Colon (tissue), 2 donors: Measurements from ENCODE around the gene METTL22.
"Not testable (repeated sequence)": the region's sequence is repeated elsewhere in the genome, so short reads cannot be mapped to it uniquely, and the experiment has no call there.

Experiments used
- FAIRE-seq: peaks from 2 replicates; lab custom pipeline; 2012; peaks lifted over from hg19 to GRCh38; lab: Jason Lieb, UNC
- donor health status: control.
- donor health status: control.

The METTL22 gene

DNA sequence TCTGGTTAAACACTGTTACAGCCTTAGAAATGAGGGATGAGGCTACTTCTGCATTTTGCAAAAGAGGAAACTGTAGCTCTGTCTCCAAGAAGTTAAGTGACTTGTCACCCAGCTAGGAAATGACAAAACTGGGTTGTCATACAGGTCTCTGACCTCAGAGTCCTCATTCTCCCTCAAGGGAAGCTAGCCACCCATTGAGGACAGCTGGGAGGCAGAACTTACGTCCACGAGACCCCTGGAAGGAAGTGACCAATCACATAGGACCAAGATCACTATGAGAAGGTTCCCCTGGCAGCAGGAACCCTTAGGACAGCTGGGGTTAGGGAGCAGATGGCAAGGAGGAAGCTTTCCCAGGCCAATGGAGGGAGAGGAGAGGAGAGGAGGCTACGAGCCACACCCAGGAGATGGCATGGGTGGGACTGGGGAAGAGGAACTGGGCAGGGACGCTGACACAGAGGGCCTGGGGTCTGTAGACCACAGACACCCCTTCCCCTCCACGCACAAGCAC is 11.2 kb downstream of the METTL22 start:
- FAIRE-seq, result no peak

DNA sequence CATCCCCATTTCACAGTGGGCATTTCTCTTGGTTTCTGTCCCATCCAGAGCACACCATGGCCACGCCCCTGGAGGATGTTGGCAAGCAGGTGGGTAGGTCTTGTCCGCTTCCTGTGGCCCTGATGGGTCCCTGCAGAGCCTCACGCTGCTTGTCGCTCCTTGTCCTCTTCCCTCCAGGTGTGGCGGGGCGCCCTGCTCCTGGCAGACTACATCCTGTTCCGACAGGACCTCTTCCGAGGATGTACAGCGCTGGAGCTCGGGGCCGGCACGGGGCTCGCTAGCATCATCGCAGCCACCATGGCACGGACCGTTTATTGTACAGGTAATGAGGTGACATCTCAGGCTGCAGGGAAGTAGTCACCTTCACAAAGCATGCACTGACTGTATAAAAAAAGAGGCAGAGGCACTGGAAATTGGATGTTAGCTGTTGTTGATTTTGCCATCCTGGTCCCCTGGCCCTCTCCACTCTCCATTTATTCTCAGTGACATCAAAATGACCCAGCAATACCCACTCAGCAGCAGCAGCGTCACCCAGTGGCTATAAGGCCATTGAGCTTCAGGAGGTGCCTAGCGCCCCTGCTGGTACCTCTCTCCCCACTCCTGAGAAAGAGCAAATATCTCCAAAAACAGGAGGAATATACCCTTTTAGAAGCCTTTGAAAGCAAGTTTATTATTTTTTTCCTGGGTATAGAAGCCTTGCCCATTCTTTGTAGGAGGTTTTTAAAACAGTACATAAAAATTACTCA is 13.7 kb downstream of the METTL22 start:
- FAIRE-seq, result no peak

DNA sequence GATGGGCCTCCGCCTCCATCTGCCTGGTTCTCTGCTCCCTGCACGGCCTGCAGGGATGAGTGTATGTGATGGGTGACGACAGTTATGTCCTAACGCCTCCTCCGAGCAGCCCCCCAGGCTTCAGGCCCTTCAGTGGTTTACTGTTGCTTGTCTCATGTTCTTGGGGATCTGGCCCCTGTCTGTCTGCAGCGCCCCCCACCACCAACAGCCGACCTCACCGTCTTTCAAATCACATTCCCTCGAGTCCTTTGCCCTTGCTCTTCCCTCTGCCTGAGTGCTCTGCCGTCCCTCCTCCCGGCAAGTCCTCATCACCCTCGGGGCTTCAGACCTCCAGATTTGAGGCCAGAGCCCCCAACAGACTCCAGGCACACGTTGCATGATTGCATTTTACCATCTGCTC is 18.2 kb downstream of the METTL22 start:
- FAIRE-seq, result no peak

DNA sequence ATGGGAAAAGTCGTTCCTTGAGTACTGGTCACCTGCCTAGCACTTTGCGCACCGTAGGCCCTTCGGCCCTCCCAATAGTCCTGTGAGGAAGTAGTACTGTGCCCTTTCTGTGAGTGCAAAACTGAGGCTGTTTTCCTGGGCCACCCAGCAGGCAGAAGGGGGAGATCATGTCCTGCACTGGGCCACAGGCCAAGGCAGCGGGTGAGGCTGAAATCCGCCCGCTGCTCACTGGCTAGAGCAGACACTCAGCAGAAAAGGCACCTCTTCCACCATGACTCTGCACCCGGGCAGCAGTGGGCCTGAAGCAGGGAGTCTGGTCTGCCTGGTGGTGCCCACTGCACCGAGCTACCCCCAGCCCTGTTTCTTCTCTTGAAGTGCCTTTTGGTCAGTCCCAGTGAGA is 20.2 kb downstream of the METTL22 start:
- no peak for FAIRE-seq

DNA sequence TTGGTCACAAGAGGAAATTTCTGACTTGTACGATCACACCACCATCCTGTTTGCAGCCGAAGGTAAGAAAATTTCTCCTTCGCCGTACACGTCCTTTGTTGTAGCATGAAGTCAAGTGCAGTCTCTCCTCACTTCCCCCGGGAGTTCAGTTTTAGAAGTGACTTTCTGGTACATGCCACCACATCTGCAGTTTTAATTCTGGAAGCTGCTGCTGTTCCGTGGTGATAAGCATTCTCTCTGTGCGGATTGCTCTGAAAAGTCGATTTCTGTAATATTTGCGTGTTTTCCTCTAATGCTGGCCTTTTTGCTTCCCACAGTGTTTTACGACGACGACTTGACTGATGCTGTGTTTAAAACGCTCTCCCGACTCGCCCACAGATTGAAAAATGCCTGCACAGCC is 20.6 kb downstream of the METTL22 start:
- no peak for FAIRE-seq

DNA sequence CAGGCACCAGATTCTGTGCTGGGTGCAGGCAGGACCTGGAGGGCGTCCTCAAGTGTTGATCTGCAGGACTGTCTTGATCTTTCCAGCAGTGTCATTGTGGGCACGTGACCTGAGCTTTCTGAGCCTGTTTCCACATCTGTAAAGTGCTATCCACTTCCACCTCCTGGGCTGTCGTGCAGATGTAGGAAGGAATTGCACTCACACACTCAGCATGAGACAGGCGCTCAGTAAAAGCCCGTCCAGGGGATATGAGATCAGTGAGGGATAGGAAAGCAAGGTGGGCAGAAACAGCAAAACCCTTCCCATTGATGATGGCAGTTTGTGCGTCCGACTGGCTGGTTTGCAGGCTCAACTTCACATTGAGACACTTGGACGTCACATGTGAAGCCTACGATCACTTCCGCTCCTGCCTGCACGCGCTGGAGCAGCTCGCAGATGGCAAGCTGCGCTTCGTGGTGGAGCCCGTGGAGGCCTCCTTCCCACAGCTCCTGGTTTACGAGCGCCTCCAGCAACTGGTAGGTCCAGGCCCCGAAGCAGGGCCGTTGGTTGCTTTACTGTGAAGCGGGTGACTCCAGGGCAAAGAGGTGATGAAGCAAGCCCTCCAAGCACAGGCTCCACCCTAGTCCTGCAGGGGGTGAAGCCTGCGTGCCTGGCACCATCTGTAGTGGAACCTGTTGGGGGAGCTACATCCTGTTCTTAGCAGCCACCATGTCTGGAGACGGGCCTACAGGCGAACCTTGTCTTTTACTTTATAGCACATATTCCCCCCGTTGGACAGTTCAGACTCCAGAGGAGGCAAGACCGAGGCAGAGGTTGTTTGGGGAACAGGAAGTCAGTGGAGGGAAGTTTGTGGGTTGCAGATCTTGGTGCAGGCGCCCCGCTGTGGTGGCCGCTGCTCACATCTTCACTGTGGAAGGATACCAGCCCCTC is 23.0 kb downstream of the METTL22 start:
- FAIRE-seq, result no peak

DNA sequence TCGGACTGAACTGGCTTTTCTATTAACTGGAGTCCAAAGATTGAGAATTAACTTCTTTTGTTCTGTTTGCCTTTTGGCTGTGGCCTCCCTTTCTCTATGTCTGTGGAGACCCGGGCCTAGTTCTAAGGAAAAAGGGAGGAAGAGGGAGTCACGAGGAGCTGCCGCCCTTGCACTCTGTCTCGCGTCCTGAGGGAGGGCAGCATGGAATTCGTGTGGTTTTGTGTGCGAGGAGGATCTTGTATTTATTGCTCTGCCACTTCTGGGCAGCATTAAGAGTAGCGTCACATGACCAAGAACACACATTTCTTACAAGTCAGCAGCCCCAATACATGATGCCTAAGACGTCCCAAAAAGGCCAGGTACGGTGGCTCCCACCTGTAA is 23.6 kb downstream of the METTL22 start:
- FAIRE-seq, result no peak

DNA sequence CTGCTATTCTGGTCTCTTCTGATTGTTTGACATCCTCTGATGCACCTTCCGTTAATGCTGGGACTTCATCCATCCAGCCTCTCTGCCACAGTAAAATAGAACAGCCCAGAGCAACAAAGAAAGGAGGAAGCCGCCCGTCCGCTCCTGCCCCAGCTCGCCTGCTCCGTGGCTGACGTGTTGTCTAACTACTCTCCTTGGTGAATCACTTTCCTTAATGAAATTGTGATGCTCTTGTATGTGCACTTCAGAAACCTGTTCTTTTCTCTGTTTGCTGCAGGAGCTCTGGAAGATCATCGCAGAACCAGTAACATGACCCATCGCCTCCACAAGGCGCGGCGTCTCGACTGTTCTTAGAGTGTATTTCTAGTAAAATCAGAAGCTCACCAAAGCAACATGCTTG is 24.3 kb downstream of the METTL22 start:
- FAIRE-seq, result no peak

DNA sequence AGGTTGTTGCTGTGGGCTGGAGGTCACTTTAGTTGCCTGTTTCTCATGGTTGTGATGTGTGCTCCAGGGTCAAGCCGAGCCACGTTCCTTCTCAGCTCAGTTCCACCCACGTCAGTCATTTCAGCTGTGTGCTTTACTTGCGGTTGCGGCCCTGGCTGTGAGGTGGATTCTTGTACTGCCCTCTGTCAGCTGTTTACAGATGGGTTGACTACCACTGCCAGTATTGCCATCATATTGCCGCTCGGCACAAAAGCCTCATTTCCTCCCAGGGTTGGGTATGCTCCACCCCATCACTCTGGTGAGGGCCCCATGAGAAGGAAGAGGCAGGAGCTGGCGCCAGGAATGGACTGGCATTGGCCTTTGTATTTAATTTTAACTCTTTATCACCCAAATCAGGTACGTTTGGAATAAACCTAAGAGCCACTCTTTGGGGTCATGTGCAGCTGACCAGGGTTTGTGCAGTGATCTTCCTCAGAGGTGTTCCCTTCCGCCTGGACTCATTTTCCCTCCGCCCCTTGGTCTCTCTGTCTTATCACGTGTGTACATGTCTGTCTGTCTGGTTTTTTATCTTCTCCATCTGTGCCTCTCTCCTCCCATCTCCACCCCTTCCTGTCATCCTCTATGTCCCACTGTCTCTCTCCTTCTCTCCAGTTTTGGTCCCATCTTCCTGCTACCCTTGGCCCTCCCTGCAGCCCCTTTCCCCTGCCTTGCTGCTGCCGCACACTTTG is 25.0 kb downstream of the METTL22 start:
- no peak for FAIRE-seq

DNA sequence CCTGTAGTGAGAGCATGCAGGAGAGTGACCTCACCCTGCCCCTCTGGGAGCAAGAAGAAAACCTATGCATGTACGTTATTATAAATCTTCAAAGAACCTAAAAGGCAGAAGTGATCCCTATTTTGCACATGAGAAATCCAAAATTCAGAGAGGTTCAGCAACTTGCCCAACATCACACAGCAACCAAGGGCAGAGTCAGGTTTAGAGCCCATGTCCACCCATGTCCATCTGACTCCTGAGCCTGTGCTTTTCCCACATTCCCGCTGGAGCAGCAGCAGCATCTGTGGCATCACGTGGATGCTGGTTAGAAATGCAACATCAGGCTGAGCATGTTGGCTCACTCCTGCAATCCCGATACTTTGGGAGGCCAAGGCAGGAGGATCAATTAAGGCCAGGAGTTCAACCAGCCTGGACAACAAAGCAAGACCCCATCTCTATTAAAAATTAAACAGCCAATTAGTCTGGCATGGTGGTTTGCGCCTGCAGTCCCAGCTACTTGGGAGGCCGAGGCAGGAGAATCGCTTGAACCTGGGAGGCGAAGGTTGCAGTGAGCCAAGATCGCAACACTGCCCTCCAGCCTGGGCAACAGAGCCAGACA is 26.3 kb downstream of the METTL22 start:
- FAIRE-seq, result no peak

DNA sequence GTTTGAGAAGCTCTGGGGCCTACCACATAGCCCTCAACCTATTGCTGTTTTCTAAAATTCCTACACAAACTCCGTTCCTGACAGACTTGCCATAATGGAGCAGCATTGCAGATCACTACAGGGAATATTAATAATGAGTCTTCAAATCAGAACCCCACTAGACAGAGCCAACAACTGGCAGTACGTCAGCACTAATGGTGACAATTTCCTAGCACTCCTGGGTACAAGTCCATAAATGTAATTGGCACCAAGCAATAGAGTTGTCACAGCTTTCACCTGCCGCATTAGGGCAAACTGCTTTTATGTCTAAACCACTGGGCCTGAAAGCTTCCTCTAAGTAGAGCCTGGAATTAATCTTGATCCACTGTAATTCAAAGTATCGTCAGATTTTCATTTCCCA is 27.4 kb downstream of the METTL22 start:
- FAIRE-seq, result no peak

DNA sequence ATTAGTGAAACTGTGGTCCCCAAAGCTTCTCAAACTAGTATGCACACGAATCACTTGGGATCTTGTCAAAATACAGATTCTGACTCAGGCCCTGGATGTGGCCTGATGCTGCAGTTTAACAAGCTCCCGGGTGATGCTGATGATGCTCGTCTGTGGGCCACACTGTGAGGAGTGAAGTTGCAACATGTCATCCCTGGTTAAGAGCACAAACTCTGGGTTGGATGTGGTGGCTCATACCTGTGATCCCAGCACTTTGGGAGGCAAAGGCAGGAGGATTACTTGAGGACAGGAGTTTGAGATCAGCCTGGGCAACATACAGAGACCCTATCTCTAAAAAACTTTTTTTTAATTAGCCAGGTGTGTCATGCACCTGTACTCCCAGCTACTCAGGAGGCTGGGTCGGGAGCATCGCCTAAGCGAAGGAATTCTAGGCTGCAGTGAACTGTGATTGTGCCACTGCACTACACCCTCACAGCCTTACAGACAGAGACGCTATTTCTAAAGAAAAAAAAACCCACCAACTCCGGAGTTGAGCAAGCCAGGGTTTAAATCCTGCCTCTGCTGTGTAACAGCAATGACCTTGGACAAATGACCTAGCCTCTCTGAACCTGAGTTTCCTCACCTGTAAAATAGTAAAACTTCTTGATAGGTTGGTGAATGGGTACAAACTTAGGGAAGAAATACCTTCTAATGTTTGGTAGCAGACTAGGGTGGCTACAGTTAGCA is 28.5 kb downstream of the METTL22 start:
- FAIRE-seq, result no peak

DNA sequence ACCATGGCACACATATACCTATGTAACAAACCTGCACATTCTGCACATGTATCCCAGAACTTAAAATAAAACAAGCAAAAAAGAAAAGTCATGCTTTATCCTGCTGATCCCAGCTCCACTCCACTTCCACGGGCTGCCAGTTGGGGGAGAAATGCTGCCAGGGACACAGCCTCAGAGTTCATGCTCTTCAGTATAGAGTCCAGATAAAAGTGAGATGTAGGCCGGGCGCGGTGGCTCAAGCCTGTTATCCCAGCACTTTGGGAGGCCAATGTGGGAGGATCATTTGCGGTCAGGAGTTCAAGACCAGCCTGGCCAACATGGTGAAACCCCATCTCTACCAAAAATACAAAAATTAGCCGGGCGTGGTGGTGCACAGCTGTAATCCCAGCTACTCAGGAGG is 30.5 kb downstream of the METTL22 start:
- not testable (repeated sequence) for FAIRE-seq

DNA sequence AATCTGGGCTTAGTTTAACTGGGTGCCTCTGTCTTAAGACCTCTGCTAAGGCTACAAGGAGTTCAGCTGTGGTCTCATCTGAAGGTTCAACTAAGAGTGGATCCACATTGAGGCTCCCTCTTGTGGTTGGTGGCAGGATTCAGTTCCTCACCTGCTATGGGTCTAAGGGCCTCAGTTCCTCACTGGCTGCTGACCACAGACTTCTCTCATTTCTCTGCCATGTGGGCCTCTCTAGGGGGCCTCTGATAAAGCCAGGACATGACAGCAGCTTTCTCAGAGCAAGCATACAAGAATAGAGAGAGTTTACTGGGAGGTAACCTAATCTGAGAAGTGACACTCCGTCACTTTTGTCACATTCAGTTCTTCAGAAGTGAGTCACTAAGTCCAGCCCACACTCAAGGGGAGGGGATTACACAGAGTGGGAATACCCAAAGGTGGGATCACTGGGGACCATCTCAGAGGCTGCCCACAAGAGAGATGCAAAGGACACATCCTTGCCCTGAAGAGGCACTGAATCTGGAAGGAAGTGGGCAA is 33.8 kb downstream of the METTL22 start:
- FAIRE-seq, result no peak

DNA sequence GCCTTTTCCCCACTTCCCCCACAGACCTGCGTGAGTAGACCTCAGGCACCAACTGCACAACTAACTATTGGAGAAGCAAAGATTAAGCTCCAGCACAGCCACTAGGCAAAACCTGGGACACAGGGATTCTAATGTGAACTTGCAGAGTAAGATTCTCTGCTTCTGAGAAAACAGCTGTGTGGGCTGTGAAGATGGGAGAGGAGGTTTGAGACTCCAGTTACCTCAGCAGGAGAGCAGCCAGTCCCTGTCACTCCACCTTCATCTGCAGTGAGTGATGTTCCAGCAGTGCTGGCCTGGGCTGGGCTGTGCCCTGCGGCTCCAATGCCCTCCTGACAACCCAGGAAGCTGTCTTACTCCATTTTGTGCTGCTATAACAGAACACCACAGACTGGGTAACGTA is 34.9 kb downstream of the METTL22 start:
- no peak for FAIRE-seq

DNA sequence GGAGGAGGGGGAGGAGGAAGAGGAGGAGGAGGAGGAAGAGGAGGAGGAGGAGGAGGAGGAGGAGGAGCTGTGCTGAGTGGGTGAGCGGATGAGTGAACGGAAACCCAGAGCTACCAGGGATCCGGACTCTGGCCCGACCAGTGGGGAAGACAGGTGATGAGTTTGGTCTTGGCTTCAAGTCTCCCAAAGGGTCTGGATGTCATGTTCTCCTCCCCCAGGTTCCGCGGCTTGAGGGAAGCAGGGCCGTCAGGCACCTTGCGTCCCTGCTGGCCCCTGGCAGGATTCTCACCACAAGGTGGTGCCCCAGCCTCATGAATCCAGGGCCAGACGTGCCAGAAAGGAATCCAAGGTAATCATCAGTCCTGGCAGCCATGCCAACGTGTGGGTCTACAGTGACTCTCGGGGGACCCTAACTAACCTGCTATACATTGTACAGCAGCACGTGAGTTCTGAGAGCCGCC is 39.4 kb downstream of the METTL22 start:
- no peak for FAIRE-seq

DNA sequence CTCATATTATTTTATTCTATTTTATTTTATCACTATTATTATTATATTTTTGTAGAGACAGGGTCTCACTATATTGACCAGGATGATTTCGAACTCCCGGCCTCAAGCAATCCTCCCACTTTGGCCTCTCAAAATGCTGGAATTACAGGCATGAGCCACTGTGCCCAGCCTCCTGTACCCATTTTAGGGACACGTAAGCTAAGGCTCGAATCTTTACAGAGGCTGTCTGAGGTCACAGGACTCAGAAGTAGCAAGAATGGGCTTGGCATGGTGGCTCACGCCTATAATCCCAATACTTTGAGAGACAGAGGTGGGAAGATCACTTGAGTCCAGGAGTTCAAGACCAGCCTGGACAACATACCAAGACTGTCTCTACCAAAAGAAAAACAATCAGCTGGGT is 40.2 kb downstream of the METTL22 start:
- no peak for FAIRE-seq

DNA sequence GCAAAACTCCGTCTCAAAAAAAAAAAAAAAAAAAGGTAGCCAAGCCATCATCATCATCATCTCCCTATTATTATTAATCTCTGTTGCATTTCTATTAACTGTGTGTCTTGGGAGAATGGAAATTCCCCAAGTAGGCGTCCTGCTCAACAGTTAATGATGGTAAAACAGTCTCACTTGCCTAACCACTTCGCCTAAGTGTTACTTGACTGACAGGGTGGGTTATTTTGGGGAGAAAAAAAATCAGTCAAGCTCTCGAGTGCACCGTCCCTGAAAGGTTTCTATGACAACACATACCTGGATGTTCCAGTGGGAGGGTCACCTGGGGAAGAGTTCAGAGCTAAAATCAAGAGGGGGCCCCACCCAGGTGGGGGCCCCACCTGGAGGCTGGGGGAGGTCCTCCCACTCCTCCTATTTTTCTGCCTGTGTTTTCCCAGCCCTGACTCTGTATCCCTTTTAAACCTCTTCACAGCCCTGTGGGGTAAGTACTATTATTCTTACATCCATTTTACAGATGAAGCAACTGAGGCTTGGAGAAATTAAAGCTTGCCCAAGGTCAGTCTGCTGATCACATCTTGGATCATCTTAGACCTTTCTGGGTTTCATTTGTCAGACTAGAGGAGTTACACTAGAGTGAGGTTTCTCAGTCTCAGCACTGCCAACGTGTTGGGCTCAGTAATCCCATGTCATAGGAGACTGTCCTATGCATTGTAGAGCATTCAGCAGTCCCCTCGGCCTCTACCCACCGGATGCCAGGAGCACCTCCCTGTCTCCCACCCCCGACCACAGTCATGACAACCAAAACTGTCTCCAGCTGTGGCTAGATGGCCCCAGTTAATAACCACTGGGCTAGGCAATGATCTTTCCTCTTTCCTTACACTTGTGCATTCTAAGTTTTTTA is 41.9 kb downstream of the METTL22 start:
- no peak for FAIRE-seq

DNA sequence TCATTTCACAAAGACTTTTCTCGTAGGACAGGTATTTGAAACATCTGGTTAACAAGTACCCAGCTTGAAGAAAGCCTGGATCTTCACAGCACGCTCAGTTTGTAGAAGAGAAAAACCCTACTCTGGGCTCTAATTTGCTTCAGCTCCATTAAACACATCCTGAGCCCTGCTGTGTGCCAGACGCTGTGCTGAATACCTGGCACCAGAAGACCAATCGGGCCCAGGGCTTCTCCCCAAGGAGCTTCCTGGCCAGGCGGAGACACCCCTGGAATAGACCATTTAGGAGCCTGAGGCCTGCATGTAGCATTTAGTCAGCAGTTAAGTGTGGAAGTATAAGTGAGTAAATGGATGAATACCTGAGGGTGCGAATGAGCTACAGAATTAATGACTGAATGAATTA is 44.0 kb downstream of the METTL22 start:
- no peak for FAIRE-seq

DNA sequence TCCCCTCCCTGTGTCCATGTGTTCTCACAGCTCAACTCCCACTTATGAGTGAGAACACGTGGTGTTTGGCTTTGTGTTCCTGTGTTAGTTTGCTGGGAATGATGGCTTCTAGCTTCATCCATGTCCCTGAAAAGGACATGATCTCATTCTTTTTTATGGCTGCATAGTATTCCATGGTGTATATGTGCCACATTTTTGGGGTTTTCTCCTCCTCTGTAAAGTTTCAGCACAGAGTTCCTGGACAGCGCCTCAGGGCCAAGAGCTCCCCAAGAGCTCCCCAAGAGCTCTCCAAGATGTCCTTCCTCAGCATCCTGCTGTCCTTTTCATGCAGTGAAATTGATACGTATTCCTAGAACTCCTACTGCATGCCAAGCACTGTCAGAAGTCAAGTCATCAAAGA is 46.0 kb downstream of the METTL22 start:
- no peak for FAIRE-seq
